Endodermal cell (in vitro differentiated cells): Measurements from ENCODE around the gene MAN2A2. TPM values are rescaled to one million over a fixed set of nuclear protein-coding genes. Genes with fewer than 3 reads are reported as not detected.
A peak's percentile ranks its signal among the peaks of the same experiment; 100 is the strongest.

Experiments used
- DNase-seq: peaks from one replicate; pipeline ENCODE4 v3.0.0-alpha.2; 2017
- H3K27ac ChIP-seq: 2 replicates; pipeline ENCODE4 v1.5.1; 2013; ENCODE audit warnings: mild to moderate bottlenecking, low read depth, low read length, moderate library complexity
- H3K27me3 ChIP-seq: 2 replicates; pipeline ENCODE4 v1.6.1; 2013; ENCODE audit warnings: mild to moderate bottlenecking, low read length, moderate library complexity; ENCODE audit not compliant: insufficient read depth, control insufficient read depth, poor library complexity, severe bottlenecking
- H3K36me3 ChIP-seq: 2 replicates; pipeline ENCODE4 v1.7.0; 2013; ENCODE audit warnings: mild to moderate bottlenecking, low read length, moderate library complexity; ENCODE audit not compliant: control insufficient read depth, insufficient read depth
- H3K4me1 ChIP-seq: one replicate; pipeline ENCODE4 v1.7.0; 2013; ENCODE audit warnings: low read length; ENCODE audit not compliant: control insufficient read depth, insufficient read depth
- H3K4me3 ChIP-seq: 2 replicates; pipeline ENCODE4 v1.5.1; 2013; ENCODE audit warnings: mild to moderate bottlenecking, low read length, moderate library complexity
- H3K9ac ChIP-seq: 2 replicates; pipeline ENCODE4 v1.6.1; 2013; ENCODE audit warnings: mild to moderate bottlenecking, low read length, moderate library complexity; ENCODE audit not compliant: poor library complexity, severe bottlenecking; ENCODE audit errors: extremely low read depth
- H3K9me3 ChIP-seq: 2 replicates; pipeline ENCODE4 v1.6.1; 2013; ENCODE audit warnings: mild to moderate bottlenecking, low read length, moderate library complexity; ENCODE audit not compliant: control insufficient read depth
- H3K27ac Mint-ChIP-seq: 2 replicates; pipeline ENCODE4 v1.8.0; 2020; ENCODE audit warnings: mixed read lengths
- H3K27me3 Mint-ChIP-seq: 2 replicates; pipeline ENCODE4 v1.8.0; 2021; ENCODE audit warnings: mild to moderate bottlenecking, mixed read lengths; ENCODE audit not compliant: insufficient read depth
- H3K36me3 Mint-ChIP-seq: 2 replicates; pipeline ENCODE4 v1.8.0; 2020; ENCODE audit warnings: low read depth, mixed read lengths
- H3K4me1 Mint-ChIP-seq: 2 replicates; pipeline ENCODE4 v1.8.0; 2020; ENCODE audit warnings: mixed read lengths
- H3K4me3 Mint-ChIP-seq: 2 replicates; pipeline ENCODE4 v1.8.0; 2020; ENCODE audit warnings: mild to moderate bottlenecking, moderate library complexity, mixed read lengths
- H3K9me3 Mint-ChIP-seq: 2 replicates; pipeline ENCODE4 v1.8.0; 2020; ENCODE audit warnings: mild to moderate bottlenecking, mixed read lengths
- CTCF ChIP-seq: fragments of 200-600 bp; sonication (generic); conservative IDR thresholded peaks from 2 replicates; pipeline ENCODE4 v1.5.0; 2021; ENCODE audit warnings: antibody characterized with exemption, mild to moderate bottlenecking
- WGBS, 2 experiments: methylation state at CpG; one replicate each; pipeline versions ENCODE4 v1.1.5 to v1.1.7; 2013; ENCODE audit warnings: missing lambda C conversion rate in 2 of 2, mixed read lengths in 1 of 2; ENCODE audit not compliant: insufficient coverage in 1 of 2, insufficient read length in 1 of 2; 5-methylcytosine and 5-hydroxymethylcytosine counted together
- total RNA-seq, 2 donors: library from RNA; stranded (reverse); fragmentation: NEBNext Ultra II Directional in 1 of 2; extraction: Animal tissue kit (Norgen Biotek cat#: 25700) in 1 of 2; gene quantifications; 2 replicates in 1 of 2; 3 replicates in 1 of 2; pipeline ENCODE4 v1.2.1, GENCODE V29; 2021

MAN2A2 gene
- total RNA-seq, 2 donors from 2014 or later: 41.0 to 62.9 TPM

- Mint-ChIP-seq H3K27me3 (peaks cover 2% of the 10 kb centered on the region), H3K4me3 (peak overlapping the region; percentile 68), H3K4me1 (peaks cover 15% of the 10 kb centered on the region), H3K36me3 (peaks cover 21% of the 10 kb centered on the region), H3K9me3 (no peaks in the 10 kb centered on the region), H3K27ac (peak overlapping the region; percentile 69)
- H3K27me3 ChIP-seq: no peaks in the 10 kb centered on the region
- H3K4me1 ChIP-seq: peaks cover 7% of the 10 kb centered on the region
- no peaks in the 10 kb centered on the region for H3K9me3 ChIP-seq
- peaks cover 22% of the 10 kb centered on the region for H3K36me3 ChIP-seq
- WGBS, 2 experiments: 0% methylated on average over 18 to 71 of the region's 71 CpGs
- H3K27ac ChIP-seq: peak overlapping the region; percentile 8
- peak; percentile 91 for DNase-seq
- peak overlapping the region; percentile 78 for H3K9ac ChIP-seq
- peak overlapping the region; percentile 90 for H3K4me3 ChIP-seq
- peak; percentile 82 for TF ChIP-seq CTCF
Observed at GRCh38 chr15:90902040-90902839, 862 bp upstream of the MAN2A2 start.

GRCh38 chr15:90903733-90904536 lies 833 bp downstream of the MAN2A2 start:
- Mint-ChIP-seq H3K4me3 (peak overlapping the region; percentile 68), H3K27ac (no peak overlapping the region), H3K27me3 (peaks cover 2% of the 10 kb centered on the region), H3K9me3 (no peaks in the 10 kb centered on the region), H3K4me1 (peaks cover 15% of the 10 kb centered on the region), H3K36me3 (peaks cover 25% of the 10 kb centered on the region)
- peak overlapping the region; percentile 80 for H3K4me3 ChIP-seq
- 36 to 45% methylated on average over 10 to 18 of the region's 18 CpGs for WGBS, 2 experiments
- H3K9ac ChIP-seq: peak overlapping the region; percentile 57
- no peaks in the 10 kb centered on the region for H3K9me3 ChIP-seq
- DNase-seq: peak; percentile 88
- H3K27me3 ChIP-seq: no peaks in the 10 kb centered on the region
- peak; percentile 65 for TF ChIP-seq CTCF
- H3K27ac ChIP-seq: no peak overlapping the region
- H3K36me3 ChIP-seq: peaks cover 30% of the 10 kb centered on the region
- H3K4me1 ChIP-seq: peaks cover 7% of the 10 kb centered on the region

- H3K36me3 Mint-ChIP-seq: peaks cover 30% of the 10 kb centered on the region
Observed at GRCh38 chr15:90904746-90905145, 1.6 kb downstream of the MAN2A2 start.

More at GRCh38 chr15:90904746-90905145, 1.6 kb downstream of the MAN2A2 start:
- H3K9me3 Mint-ChIP-seq: no peaks in the 10 kb centered on the region
- H3K27ac Mint-ChIP-seq: no peak overlapping the region
- H3K4me1 Mint-ChIP-seq: peaks cover 15% of the 10 kb centered on the region
- H3K27me3 Mint-ChIP-seq: peaks cover 2% of the 10 kb centered on the region
- Histone ChIP-seq H3K36me3 (peaks cover 35% of the 10 kb centered on the region), H3K27me3 (no peaks in the 10 kb centered on the region), H3K9ac (no peak overlapping the region), H3K4me3 (no peak overlapping the region), H3K27ac (no peak overlapping the region), H3K4me1 (peaks cover 7% of the 10 kb centered on the region), H3K9me3 (no peaks in the 10 kb centered on the region)
- TF ChIP-seq CTCF: no peak
- WGBS, 2 experiments: 91 to 96% methylated on average over 9 of the region's 9 CpGs
- no peak for DNase-seq
- H3K4me3 Mint-ChIP-seq: no peak overlapping the region
